GM12878 (cell line): ENCODE measurements around the gene LRBA. TPM values are rescaled to one million over a fixed set of nuclear protein-coding genes. Genes with fewer than 3 reads are reported as not detected.

Experiments
- ATAC-seq: fragments of 200-7000 bp; cut with Tn5 transposase; 3 replicates; pipeline ENCODE4 v1.9.1; 2020; ENCODE audit warnings: mild to moderate bottlenecking, moderate library complexity
- BruUV-seq: library from RNA; stranded (reverse); fragments of 400-500 nt; replicated peaks from 2 replicates; lab custom pipeline; 2021; lab: Mats Ljungman, UMichigan
- CTCF ChIA-PET: fragments of 300-600 bp; sonication (Branson Sonifier 250); formaldehyde crosslinking; extraction: SDS; loops from one replicate; lab custom pipeline; 2021; ENCODE audit warnings: inconsistent platforms; lab: Yijun Ruan, JAX
- POLR2A ChIA-PET: fragments of 350-600 bp; formaldehyde crosslinking; extraction: SDS; loops from one replicate; lab custom pipeline; 2021; ENCODE audit warnings: inconsistent platforms; lab: Charles Lee
- RAD21 ChIA-PET: fragments of 300-600 bp; sonication (Branson Sonifier 250); formaldehyde crosslinking; loops from one replicate; lab custom pipeline; 2023; ENCODE audit warnings: antibody characterized with exemption; ENCODE audit not compliant: unreplicated experiment; lab: Charles Lee
- SMC1A ChIA-PET: fragments of 300-600 bp; sonication (Branson Sonifier 250); formaldehyde crosslinking; loops from one replicate; lab custom pipeline; 2023; ENCODE audit not compliant: unreplicated experiment, uncharacterized antibody; lab: Charles Lee
- DNase-seq: peaks from one replicate; pipeline ENCODE4 v3.0.0-alpha.2; 2011; ENCODE audit warnings: low read depth, low spot score
- FAIRE-seq: peaks from 3 replicates; lab custom pipeline; 2011; peaks lifted over from hg19 to GRCh38; lab: Jason Lieb, UNC
- H2AFZ ChIP-seq: 2 replicates; pipeline ENCODE4 v1.6.0; 2011; ENCODE audit warnings: low read depth, low read length, control low read depth; ENCODE audit not compliant: control insufficient read depth
- H3K27ac ChIP-seq: 2 replicates; pipeline ENCODE4 v1.5.1; 2011; ENCODE audit warnings: control low read depth; ENCODE audit not compliant: control insufficient read depth, insufficient read depth
- H3K27me3 ChIP-seq, 2 experiments: replicated peaks in 1 of 2; 2 replicates each; pipeline versions ENCODE4 v1.6.0 to v1.6.1; 2011; ENCODE audit warnings: low read length in 1 of 2; ENCODE audit not compliant: control insufficient read depth in 2 of 2, insufficient read depth in 2 of 2
- H3K36me3 ChIP-seq, 2 experiments: 2 replicates each; pipeline ENCODE4 v1.5.1; 2011; ENCODE audit warnings: low read length in 1 of 2; ENCODE audit not compliant: control insufficient read depth in 2 of 2, insufficient read depth in 2 of 2
- H3K4me1 ChIP-seq: 2 replicates; pipeline ENCODE4 v1.6.1; 2011; ENCODE audit warnings: mild to moderate bottlenecking, low read length, moderate library complexity, mixed read lengths; ENCODE audit not compliant: control insufficient read depth, insufficient read depth
- H3K4me2 ChIP-seq: 2 replicates; pipeline ENCODE4 v1.6.0; 2011; ENCODE audit warnings: control low read depth; ENCODE audit not compliant: control insufficient read depth, insufficient read depth
- H3K4me3 ChIP-seq: fragments of 200-600 bp; sonication (generic); 2 replicates; pipeline ENCODE4 v1.5.1; 2016
- H3K79me2 ChIP-seq: 2 replicates; pipeline ENCODE4 v1.6.0; 2011; ENCODE audit warnings: low read length; ENCODE audit not compliant: control insufficient read depth, insufficient read depth
- H3K9ac ChIP-seq: 2 replicates; pipeline ENCODE4 v1.8.0; 2011; ENCODE audit warnings: low read length, control low read depth, mixed read lengths; ENCODE audit not compliant: control insufficient read depth, insufficient read depth
- H3K9me3 ChIP-seq: replicated peaks from 3 replicates; pipeline ENCODE4 v1.5.1; 2011; ENCODE audit warnings: mild to moderate bottlenecking, low read length; ENCODE audit not compliant: control insufficient read depth, insufficient read depth
- H4K20me1 ChIP-seq: 2 replicates; pipeline ENCODE4 v1.6.0; 2011; ENCODE audit not compliant: control insufficient read depth, insufficient read depth
- ATF2 ChIP-seq: IDR thresholded peaks from 2 replicates; pipeline ENCODE4 v1.6.1; 2012; ENCODE audit warnings: low read length, inconsistent platforms
- EZH2 ChIP-seq: IDR thresholded peaks from 2 replicates; pipeline ENCODE4 v1.6.1; 2012; ENCODE audit warnings: low read depth, mild to moderate bottlenecking, control low read depth, inconsistent platforms, low read length, borderline replicate concordance; ENCODE audit not compliant: control insufficient read depth
- FOS ChIP-seq: IDR thresholded peaks from 3 replicates; pipeline ENCODE4 v1.6.1; 2011; ENCODE audit warnings: borderline replicate concordance; ENCODE audit not compliant: insufficient read length; ENCODE audit errors: extremely low read depth
- FOXM1 ChIP-seq: IDR thresholded peaks from 2 replicates; pipeline ENCODE4 v1.6.1; 2012; ENCODE audit warnings: low read depth, mild to moderate bottlenecking, inconsistent platforms, low read length, moderate library complexity
- HCFC1 ChIP-seq: fragments of 150-350 bp; IDR thresholded peaks from 2 replicates; pipeline ENCODE4 v1.6.1; 2014; ENCODE audit warnings: low read length
- KAT2A ChIP-seq: conservative IDR thresholded peaks from 2 replicates; pipeline ENCODE4 v1.6.1; 2011; ENCODE audit warnings: low read depth, low read length; ENCODE audit not compliant: control insufficient read depth
- KDM1A ChIP-seq: fragments of 200-600 bp; sonication (generic); IDR thresholded peaks from 2 replicates; pipeline ENCODE4 v1.6.1; 2016; ENCODE audit warnings: borderline replicate concordance
- POLR2AphosphoS5 ChIP-seq: IDR thresholded peaks from 2 replicates; pipeline ENCODE4 v1.6.1; 2011; ENCODE audit warnings: mild to moderate bottlenecking, low read length, inconsistent platforms
- SMAD5 ChIP-seq: IDR thresholded peaks from 2 replicates; pipeline ENCODE4 v1.6.1; 2016; ENCODE audit warnings: antibody characterized with exemption, low read depth
- SP1 ChIP-seq: IDR thresholded peaks from one replicate; pipeline ENCODE4 v1.6.1; 2011; ENCODE audit warnings: low read depth, low read length
- SPI1 ChIP-seq: IDR thresholded peaks from 2 replicates; pipeline ENCODE4 v1.6.1; 2011; ENCODE audit warnings: low read depth, mild to moderate bottlenecking, low read length, moderate library complexity, borderline replicate concordance; ENCODE audit not compliant: insufficient read depth
- ZNF274 ChIP-seq: IDR thresholded peaks from one replicate; pipeline ENCODE4 v1.8.0; 2011; ENCODE audit not compliant: insufficient read length, insufficient read depth
- WGBS: methylation state at CpG from one replicate; pipeline ENCODE4 v1.1.6; 2016; ENCODE audit warnings: low lambda C conversion rate; ENCODE audit not compliant: insufficient replicate concordance, insufficient coverage; ENCODE audit errors: missing lambda C conversion rate; 5-methylcytosine and 5-hydroxymethylcytosine counted together
- in situ Hi-C: fragments of 300-500 bp; cut with MboI; formaldehyde crosslinking; loops from 9 replicates; pipeline ENCODE4 v1.14.3; 2018; ENCODE audit warnings: mixed read lengths
- intact Hi-C: fragments of 100-400 bp; cut with micrococcal nuclease; formaldehyde crosslinking; loops from one replicate; pipeline ENCODE4 v1.14.2; 2022; ENCODE audit not compliant: unreplicated experiment
- polyA plus RNA-seq, 11 experiments: library from polyadenylated mRNA; depleted of rRNA in 4 of 11; unstranded in 6 of 11; stranded (reverse) in 5 of 11; fragments of >200 nt; fragmentation: Nextera tagmentation in 4 of 11; fragmentation: Illumina TruSeq in 1 of 11; extraction: Ambion mirVana in 4 of 11; extraction: Trizol in 1 of 11; gene quantifications; 1 replicate in 1 of 11; 2 replicates in 10 of 11; pipeline versions ENCODE4 v1.2.1 to v1.2.3, GENCODE V29; 2011 to 2016; ENCODE audit warnings: inconsistent platforms in 2 of 11, missing spikeins in 2 of 11, low read depth in 1 of 11
- total RNA-seq, 4 experiments: library from RNA; depleted of rRNA in 3 of 4; stranded (reverse); fragments of >200 nt in 3 of 4; fragmentation: Illumina TruSeq in 1 of 4; extraction: Trizol in 1 of 4; gene quantifications; 2 replicates each; pipeline versions ENCODE4 v1.2.1 to v1.2.3, GENCODE V29; 2013 to 2021

The LRBA gene
- total and polyA plus RNA-seq, 10 of the 15 experiments (the other 5 are each of a cell fraction or from before 2014, with no cell fraction given): 20.3 to 93.4 (median 55.0) TPM

- TF ChIP-seq SMAD5 (no peak), POLR2AphosphoS5 (no peak), ATF2 (no peak), SPI1 (no peak), FOS (no peak), ZNF274 (no peak), KDM1A (no peak), SP1 (no peak), KAT2A (no peak), FOXM1 (no peak), HCFC1 (no peak), EZH2 (no peak)
- RAD21 ChIA-PET: no interaction called here
- intact Hi-C loops (no loop called here), in situ Hi-C loops (no loop called here)
- 100% methylated on average over 2 of the region's 2 CpGs for WGBS
- Histone ChIP-seq H3K27ac (no peak overlapping the region), H3K36me3 (no peaks in the 10 kb centered on the region), H3K27me3 (no peaks in the 10 kb centered on the region), H3K9me3 (no peaks in the 10 kb centered on the region), H3K4me3 (no peak overlapping the region), H2AFZ (no peak overlapping the region), H3K79me2 (no peaks in the 10 kb centered on the region), H3K9ac (no peak overlapping the region), H3K4me1 (no peaks in the 10 kb centered on the region), H4K20me1 (no peaks in the 10 kb centered on the region), H3K4me2 (no peak overlapping the region)
- DNase-seq (no peak), FAIRE-seq (no peak), ATAC-seq (no peak)
- POLR2A ChIA-PET: no interaction called here
- CTCF ChIA-PET: interaction anchor here (0.8 to 1.1 kb wide), 2 partner anchors 21 to 81 kb away, joined by 3 to 5 read pairs; no protein-coding TSS in a partner anchor
- SMC1A ChIA-PET: interaction anchor here (1.2 to 3.3 kb wide), 2 partner anchors 14 to 23 kb away, joined by 3 to 8 read pairs; no protein-coding TSS in a partner anchor
- BruUV-seq: no TSS peak
Observed at GRCh38 chr4:150385606-150386005, 629.5 kb downstream of the LRBA start.
